ENCODE data around the gene SOX11. TPM values are rescaled to one million over a fixed set of nuclear protein-coding genes. Genes with fewer than 3 reads are reported as not detected.

The SOX11 gene
- total RNA-seq, 2 experiments from 2014 or later = not detected

GRCh38 chr2:5697562-5697961, 5.4 kb downstream of the SOX11 start:
- H3K4me3 ChIP-seq (ENCODE audit: low read length) = no peak overlapping the region
- TF ChIP-seq CTCF (IDR thresholded peaks at IDR 0.05) = no peak
- Mint-ChIP-seq H3K9me3 (no peaks in the 10 kb centered on the region), H3K27me3 (peaks cover 70% of the 10 kb centered on the region), H3K27ac (no peak overlapping the region), H3K4me1 (ENCODE audit: low read depth) (peaks cover 6% of the 10 kb centered on the region), H3K36me3 (ENCODE audit: low read depth) (no peaks in the 10 kb centered on the region), H3K4me3 (no peak overlapping the region)
- no peak overlapping the region for H3K27ac ChIP-seq (ENCODE audit: low read depth in 1 of 2, low read length in 2 of 2)
- ChIA-PET POLR2A (no interaction called here), CTCF (no interaction called here)
- DNase-seq (no peak), ATAC-seq (ENCODE audit: poor library complexity) (no peak)
- intact Hi-C loops (cut with DNase I, micrococcal nuclease) = no loop called here
- no peaks in the 10 kb centered on the region for H3K36me3 ChIP-seq (ENCODE audit: insufficient read depth, low read length)
- peaks cover 22 to 56% of the 10 kb centered on the region in 2 experiments for H3K27me3 ChIP-seq (ENCODE audit: control insufficient read depth in 1 of 2, insufficient read depth in 2 of 2, low read length in 2 of 2)
- H3K9me3 ChIP-seq (ENCODE audit: control insufficient read depth in 1 of 2, insufficient read depth in 1 of 2, low read length in 2 of 2) = peaks cover 0 to 26% of the 10 kb centered on the region in 2 experiments
- no peaks in the 10 kb centered on the region for H3K4me1 ChIP-seq (ENCODE audit: insufficient read depth, low read length)

- intact Hi-C loops (cut with DNase I, micrococcal nuclease) = no loop called here
- POLR2A ChIA-PET = no interaction called here
These were observed 6.0 kb downstream of the SOX11 start for GRCh38 chr2:5698134-5698533.

DNA sequence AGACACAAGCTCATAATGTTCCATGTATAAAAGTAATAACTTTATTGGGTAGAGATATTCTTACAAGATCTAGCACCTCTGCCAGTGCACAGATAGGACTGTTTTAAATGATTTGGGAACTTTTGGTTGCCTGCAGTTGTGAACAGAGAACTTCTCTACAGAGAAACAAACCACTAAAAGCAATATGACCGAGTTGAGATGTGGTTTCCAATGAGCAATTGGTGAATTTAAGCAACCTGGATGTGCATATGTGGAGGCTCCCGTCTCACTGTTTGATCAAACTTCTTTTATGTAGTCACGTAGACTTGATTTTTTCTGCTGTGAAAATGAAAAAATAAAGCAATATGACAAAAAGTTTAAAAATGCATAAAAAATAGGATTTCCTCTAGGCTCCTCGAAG, 7.8 kb downstream of the SOX11 start:
- Histone ChIP-seq H3K4me1 (ENCODE audit: insufficient read depth, low read length) (no peaks in the 10 kb centered on the region), H3K27ac (ENCODE audit: low read depth in 1 of 2, low read length in 2 of 2) (no peak overlapping the region), H3K9me3 (ENCODE audit: control insufficient read depth in 1 of 2, insufficient read depth in 1 of 2, low read length in 2 of 2) (peaks cover 0 to 18% of the 10 kb centered on the region in 2 experiments), H3K36me3 (ENCODE audit: insufficient read depth, low read length) (no peaks in the 10 kb centered on the region), H3K27me3 (ENCODE audit: control insufficient read depth in 1 of 2, insufficient read depth in 2 of 2, low read length in 2 of 2) (peaks cover 14 to 37% of the 10 kb centered on the region in 2 experiments), H3K4me3 (ENCODE audit: low read length) (no peak overlapping the region)
- Mint-ChIP-seq H3K36me3 (ENCODE audit: low read depth) (no peaks in the 10 kb centered on the region), H3K27me3 (peaks cover 62% of the 10 kb centered on the region), H3K4me3 (no peak overlapping the region), H3K27ac (no peak overlapping the region), H3K4me1 (ENCODE audit: low read depth) (peaks cover 6% of the 10 kb centered on the region), H3K9me3 (no peaks in the 10 kb centered on the region)
- DNase-seq (no peak), ATAC-seq (ENCODE audit: poor library complexity) (no peak)
- POLR2A ChIA-PET = no interaction called here
- intact Hi-C loops (cut with DNase I, micrococcal nuclease) = no loop called here
- TF ChIP-seq CTCF (IDR thresholded peaks at IDR 0.05) = no peak
- CTCF ChIA-PET = no interaction called here

More at GRCh38 chr2:5698134-5698533, 6.0 kb downstream of the SOX11 start:
- Mint-ChIP-seq H3K4me3 (no peak overlapping the region), H3K9me3 (no peaks in the 10 kb centered on the region), H3K36me3 (ENCODE audit: low read depth) (no peaks in the 10 kb centered on the region), H3K4me1 (ENCODE audit: low read depth) (peaks cover 6% of the 10 kb centered on the region), H3K27ac (no peak overlapping the region), H3K27me3 (peaks cover 70% of the 10 kb centered on the region)
- peaks cover 19 to 50% of the 10 kb centered on the region in 2 experiments for H3K27me3 ChIP-seq (ENCODE audit: control insufficient read depth in 1 of 2, insufficient read depth in 2 of 2, low read length in 2 of 2)
- no peak for TF ChIP-seq CTCF (IDR thresholded peaks at IDR 0.05)
- H3K4me1 ChIP-seq (ENCODE audit: insufficient read depth, low read length) = no peaks in the 10 kb centered on the region
- no peak overlapping the region for H3K27ac ChIP-seq (ENCODE audit: low read depth in 1 of 2, low read length in 2 of 2)
- H3K9me3 ChIP-seq (ENCODE audit: control insufficient read depth in 1 of 2, insufficient read depth in 1 of 2, low read length in 2 of 2) = peaks cover 0 to 22% of the 10 kb centered on the region in 2 experiments
- DNase-seq (no peak), ATAC-seq (ENCODE audit: poor library complexity) (no peak)
- CTCF ChIA-PET = no interaction called here
- H3K36me3 ChIP-seq (ENCODE audit: insufficient read depth, low read length) = no peaks in the 10 kb centered on the region
- no peak overlapping the region for H3K4me3 ChIP-seq (ENCODE audit: low read length)
